ENCODE data around the gene TGM6.

Gene TGM6

GRCh38 chr20:2358006-2358405, 22.7 kb upstream of the TGM6 start:
- H3K4me3 ChIP-seq (ENCODE audit: low read depth, low read length): no peak overlapping the region
- TF ChIP-seq, protein P1, sequence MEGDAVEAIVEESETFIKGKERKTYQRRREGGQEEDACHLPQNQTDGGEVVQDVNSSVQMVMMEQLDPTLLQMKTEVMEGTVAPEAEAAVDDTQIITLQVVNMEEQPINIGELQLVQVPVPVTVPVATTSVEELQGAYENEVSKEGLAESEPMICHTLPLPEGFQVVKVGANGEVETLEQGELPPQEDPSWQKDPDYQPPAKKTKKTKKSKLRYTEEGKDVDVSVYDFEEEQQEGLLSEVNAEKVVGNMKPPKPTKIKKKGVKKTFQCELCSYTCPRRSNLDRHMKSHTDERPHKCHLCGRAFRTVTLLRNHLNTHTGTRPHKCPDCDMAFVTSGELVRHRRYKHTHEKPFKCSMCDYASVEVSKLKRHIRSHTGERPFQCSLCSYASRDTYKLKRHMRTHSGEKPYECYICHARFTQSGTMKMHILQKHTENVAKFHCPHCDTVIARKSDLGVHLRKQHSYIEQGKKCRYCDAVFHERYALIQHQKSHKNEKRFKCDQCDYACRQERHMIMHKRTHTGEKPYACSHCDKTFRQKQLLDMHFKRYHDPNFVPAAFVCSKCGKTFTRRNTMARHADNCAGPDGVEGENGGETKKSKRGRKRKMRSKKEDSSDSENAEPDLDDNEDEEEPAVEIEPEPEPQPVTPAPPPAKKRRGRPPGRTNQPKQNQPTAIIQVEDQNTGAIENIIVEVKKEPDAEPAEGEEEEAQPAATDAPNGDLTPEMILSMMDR (IDR thresholded peaks at IDR 0.05; ENCODE audit: low read depth, low read length, missing control alignments): no peak
- DNase-seq (ENCODE audit: low read depth): no peak
- in situ Hi-C loops (cut with HindIII; ENCODE audit: low sequenced_read_pairs): no loop called here

DNA sequence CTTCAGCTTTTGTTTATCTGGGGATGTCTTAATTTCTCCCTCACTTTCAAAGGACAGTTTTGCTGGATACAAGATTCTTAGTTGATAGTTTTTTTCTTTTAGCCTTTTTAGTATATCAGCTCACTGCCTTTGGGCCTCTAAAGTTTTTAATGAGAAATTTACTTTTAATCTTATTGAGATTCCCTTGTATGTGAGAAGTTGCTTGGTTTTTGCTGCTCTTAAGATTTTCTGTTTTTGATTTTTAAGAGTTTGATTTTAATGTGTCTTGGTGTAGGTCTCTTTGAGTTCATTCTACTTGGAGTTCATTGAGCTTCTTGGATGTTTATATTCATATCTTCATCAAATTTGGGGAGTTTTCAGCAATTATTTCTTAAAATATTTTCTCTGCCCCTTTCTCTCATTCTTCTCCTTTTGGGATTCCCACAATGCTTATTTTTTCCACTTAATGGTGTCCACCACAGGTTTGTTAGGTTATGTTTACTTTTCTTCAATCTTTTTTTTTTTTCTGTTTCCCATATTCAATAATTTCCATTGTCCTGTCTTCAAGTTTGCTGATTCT, 19.6 kb upstream of the TGM6 start:
- in situ Hi-C loops (cut with HindIII; ENCODE audit: low sequenced_read_pairs): no loop called here
- no peak overlapping the region for H3K4me3 ChIP-seq (ENCODE audit: low read depth, low read length)
- DNase-seq (ENCODE audit: low read depth): no peak
- TF ChIP-seq, protein P1 (IDR thresholded peaks at IDR 0.05; ENCODE audit: low read depth, low read length, missing control alignments): no peak

- TF ChIP-seq, protein P1 (IDR thresholded peaks at IDR 0.05; ENCODE audit: low read depth, low read length, missing control alignments): no peak
- H3K4me3 ChIP-seq (ENCODE audit: low read depth, low read length): no peak overlapping the region
- in situ Hi-C loops (cut with HindIII; ENCODE audit: low sequenced_read_pairs): no loop called here
- DNase-seq (ENCODE audit: low read depth): no peak
These were observed 17.5 kb upstream of the TGM6 start for GRCh38 chr20:2363187-2363586.

DNA sequence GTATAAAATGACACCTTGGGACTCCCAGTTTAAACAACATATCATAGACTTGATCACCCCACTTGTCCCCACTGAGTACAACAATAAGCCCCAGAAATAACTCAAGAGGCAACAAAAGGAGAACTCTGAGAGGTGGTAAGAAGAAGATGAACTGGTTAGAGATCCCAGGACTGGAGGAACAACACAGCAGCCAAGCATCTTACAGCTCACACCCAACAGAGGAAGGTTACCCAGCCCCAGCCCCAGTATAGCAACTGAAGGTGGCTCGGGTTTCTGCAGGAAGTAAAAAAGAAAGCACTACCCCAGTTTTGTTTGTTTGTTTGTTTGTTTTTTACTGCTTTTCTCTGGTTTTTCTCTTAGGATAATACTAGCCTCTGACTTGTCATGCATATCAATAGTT, 17.1 kb upstream of the TGM6 start:
- no peak for DNase-seq (ENCODE audit: low read depth)
- H3K4me3 ChIP-seq (ENCODE audit: low read depth, low read length): no peak overlapping the region
- in situ Hi-C loops (cut with HindIII; ENCODE audit: low sequenced_read_pairs): no loop called here
- TF ChIP-seq, protein P1 (IDR thresholded peaks at IDR 0.05; ENCODE audit: low read depth, low read length, missing control alignments): no peak

DNA sequence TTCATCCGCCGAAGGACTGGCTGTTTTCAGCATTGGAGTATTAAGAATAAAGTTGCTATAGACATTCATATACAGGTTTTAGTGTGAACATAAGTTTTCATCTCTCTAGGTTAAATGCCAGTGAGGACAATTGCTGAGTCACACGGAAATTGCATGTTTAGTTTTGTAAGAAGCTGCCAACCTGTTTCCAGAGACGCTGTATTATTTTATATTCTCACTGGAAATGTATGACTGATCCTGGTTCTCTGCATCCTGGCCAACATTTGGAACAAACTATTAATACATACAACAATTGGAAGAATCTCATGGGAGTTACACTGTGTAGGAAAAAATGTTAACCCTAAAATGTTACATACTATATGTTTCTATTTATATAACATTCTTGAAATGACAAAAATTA, 16.7 kb upstream of the TGM6 start:
- TF ChIP-seq, protein P1 (IDR thresholded peaks at IDR 0.05; ENCODE audit: low read depth, low read length, missing control alignments): no peak
- in situ Hi-C loops (cut with HindIII; ENCODE audit: low sequenced_read_pairs): no loop called here
- no peak overlapping the region for H3K4me3 ChIP-seq (ENCODE audit: low read depth, low read length)
- no peak for DNase-seq (ENCODE audit: low read depth)

- no peak for DNase-seq (ENCODE audit: low read depth)
- TF ChIP-seq, protein P1 (IDR thresholded peaks at IDR 0.05; ENCODE audit: low read depth, low read length, missing control alignments): no peak
- in situ Hi-C loops (cut with HindIII; ENCODE audit: low sequenced_read_pairs): no loop called here
- no peak overlapping the region for H3K4me3 ChIP-seq (ENCODE audit: low read depth, low read length)
These were observed 15.6 kb upstream of the TGM6 start for GRCh38 chr20:2365091-2365490.

- TF ChIP-seq, protein P1 (IDR thresholded peaks at IDR 0.05; ENCODE audit: low read depth, low read length, missing control alignments): no peak
- in situ Hi-C loops (cut with HindIII; ENCODE audit: low sequenced_read_pairs): no loop called here
- H3K4me3 ChIP-seq (ENCODE audit: low read depth, low read length): no peak overlapping the region
- DNase-seq (ENCODE audit: low read depth): no peak
These were observed 15.0 kb upstream of the TGM6 start for GRCh38 chr20:2365666-2366065.
